Hepatocyte (in vitro differentiated cells): Measurements from ENCODE around the gene HBA2.

Experiments used
- EZH2phosphoT487 ChIP-seq: fragments of 200-600 bp; sonication (generic); IDR thresholded peaks from one replicate; pipeline ENCODE4 v1.6.1; 2018; ENCODE audit warnings: antibody characterized with exemption, mild to moderate bottlenecking, low read depth, moderate library complexity; ENCODE audit not compliant: unreplicated experiment, severe bottlenecking
- TF ChIP-seq, protein P1 (sequence below): fragments of 200-600 bp; sonication (generic); IDR thresholded peaks from 2 replicates; pipeline ENCODE4 v1.5.1; 2016; ENCODE audit warnings: antibody characterized with exemption, mild to moderate bottlenecking; ENCODE audit not compliant: poor library complexity

DNA sequence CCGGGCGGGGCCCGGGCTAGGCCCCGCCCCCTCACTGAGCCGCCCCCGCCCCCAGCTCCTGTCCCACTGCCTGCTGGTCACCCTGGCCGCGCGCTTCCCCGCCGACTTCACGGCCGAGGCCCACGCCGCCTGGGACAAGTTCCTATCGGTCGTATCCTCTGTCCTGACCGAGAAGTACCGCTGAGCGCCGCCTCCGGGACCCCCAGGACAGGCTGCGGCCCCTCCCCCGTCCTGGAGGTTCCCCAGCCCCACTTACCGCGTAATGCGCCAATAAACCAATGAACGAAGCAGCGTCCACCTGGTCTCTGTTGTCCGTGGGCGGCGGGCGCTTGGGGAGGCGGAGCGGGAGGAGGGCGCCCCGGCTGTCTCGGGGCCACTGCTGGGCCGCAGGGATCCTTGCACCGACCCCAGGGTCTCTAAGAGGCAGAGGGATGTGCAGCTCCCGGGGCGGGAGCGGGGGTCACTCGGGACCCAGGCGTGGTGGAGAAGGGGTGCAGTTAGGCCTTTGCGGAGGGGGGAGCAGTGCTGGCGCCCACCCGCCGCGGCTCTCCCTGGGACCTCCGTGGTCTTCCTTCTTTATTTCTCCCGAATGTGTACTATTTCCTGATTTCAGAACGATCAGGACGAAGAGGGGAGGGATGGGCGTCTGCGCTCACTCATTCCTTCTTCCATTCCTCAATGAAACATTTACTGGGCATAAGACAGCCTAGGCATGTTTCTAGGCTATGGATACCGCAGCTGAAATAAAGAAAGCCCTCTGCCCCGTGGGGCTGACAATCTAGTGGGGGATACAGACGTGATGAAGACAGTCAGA lies 18.3 kb upstream of the HBA2 start:
- TF ChIP-seq, protein P1, sequence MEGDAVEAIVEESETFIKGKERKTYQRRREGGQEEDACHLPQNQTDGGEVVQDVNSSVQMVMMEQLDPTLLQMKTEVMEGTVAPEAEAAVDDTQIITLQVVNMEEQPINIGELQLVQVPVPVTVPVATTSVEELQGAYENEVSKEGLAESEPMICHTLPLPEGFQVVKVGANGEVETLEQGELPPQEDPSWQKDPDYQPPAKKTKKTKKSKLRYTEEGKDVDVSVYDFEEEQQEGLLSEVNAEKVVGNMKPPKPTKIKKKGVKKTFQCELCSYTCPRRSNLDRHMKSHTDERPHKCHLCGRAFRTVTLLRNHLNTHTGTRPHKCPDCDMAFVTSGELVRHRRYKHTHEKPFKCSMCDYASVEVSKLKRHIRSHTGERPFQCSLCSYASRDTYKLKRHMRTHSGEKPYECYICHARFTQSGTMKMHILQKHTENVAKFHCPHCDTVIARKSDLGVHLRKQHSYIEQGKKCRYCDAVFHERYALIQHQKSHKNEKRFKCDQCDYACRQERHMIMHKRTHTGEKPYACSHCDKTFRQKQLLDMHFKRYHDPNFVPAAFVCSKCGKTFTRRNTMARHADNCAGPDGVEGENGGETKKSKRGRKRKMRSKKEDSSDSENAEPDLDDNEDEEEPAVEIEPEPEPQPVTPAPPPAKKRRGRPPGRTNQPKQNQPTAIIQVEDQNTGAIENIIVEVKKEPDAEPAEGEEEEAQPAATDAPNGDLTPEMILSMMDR = no peak
- no peak for TF ChIP-seq EZH2phosphoT487
